HEK293 (cell line): ENCODE measurements around the gene FAM219B.

Experiments
- BCL11A ChIP-seq: fragments of 450-650 bp; formaldehyde crosslinking; IDR thresholded peaks from 2 replicates; pipeline ENCODE4 v1.5.1; 2016; ENCODE audit warnings: low read depth, missing biosample characterization, missing genetic modification characterization
- GFI1B ChIP-seq: fragments of 450-650 bp; formaldehyde crosslinking; IDR thresholded peaks from 2 replicates; pipeline ENCODE4 v1.5.1; 2016; ENCODE audit warnings: missing biosample characterization, missing genetic modification characterization
- GLIS2 ChIP-seq: fragments of 450-650 bp; formaldehyde crosslinking; IDR thresholded peaks from 2 replicates; pipeline ENCODE4 v1.5.1; 2016; ENCODE audit warnings: missing biosample characterization, missing genetic modification characterization
- IKZF3 ChIP-seq: fragments of 450-650 bp; IDR thresholded peaks from 2 replicates; pipeline ENCODE4 v1.5.0; 2018; ENCODE audit warnings: missing biosample characterization, mild to moderate bottlenecking, missing genetic modification characterization, moderate library complexity
- KLF1 ChIP-seq: fragments of 450-650 bp; formaldehyde crosslinking; IDR thresholded peaks from 2 replicates; pipeline ENCODE4 v1.5.1; 2016; ENCODE audit warnings: missing biosample characterization, missing genetic modification characterization
- KLF10 ChIP-seq: fragments of 450-650 bp; IDR thresholded peaks from 2 replicates; pipeline ENCODE4 v1.5.1; 2018; ENCODE audit warnings: missing biosample characterization, mild to moderate bottlenecking, missing genetic modification characterization
- SCRT2 ChIP-seq: fragments of 450-650 bp; formaldehyde crosslinking; IDR thresholded peaks from 2 replicates; pipeline ENCODE4 v1.5.1; 2016; ENCODE audit warnings: missing biosample characterization, missing genetic modification characterization
- ZBTB1 ChIP-seq: fragments of 450-650 bp; formaldehyde crosslinking; IDR thresholded peaks from 2 replicates; pipeline ENCODE4 v1.5.1; 2016; ENCODE audit warnings: missing biosample characterization, missing genetic modification characterization
- ZBTB21 ChIP-seq: fragments of 450-650 bp; formaldehyde crosslinking; IDR thresholded peaks from 2 replicates; pipeline ENCODE4 v1.5.1; 2017; ENCODE audit warnings: missing biosample characterization, missing genetic modification characterization
- ZNF114 ChIP-seq: fragments of 450-650 bp; formaldehyde crosslinking; IDR thresholded peaks from 2 replicates; pipeline ENCODE4 v1.5.0; 2017; ENCODE audit warnings: missing biosample characterization, missing genetic modification characterization
- ZNF132 ChIP-seq: fragments of 450-650 bp; formaldehyde crosslinking; IDR thresholded peaks from 2 replicates; pipeline ENCODE4 v1.5.1; 2017; ENCODE audit warnings: missing biosample characterization, missing genetic modification characterization, borderline replicate concordance
- ZNF174 ChIP-seq: fragments of 450-650 bp; formaldehyde crosslinking; IDR thresholded peaks from 2 replicates; pipeline ENCODE4 v1.5.0; 2017; ENCODE audit warnings: missing biosample characterization, mild to moderate bottlenecking, missing genetic modification characterization
- ZNF19 ChIP-seq: fragments of 450-650 bp; formaldehyde crosslinking; IDR thresholded peaks from 2 replicates; pipeline ENCODE4; 2016; ENCODE audit warnings: missing biosample characterization, missing genetic modification characterization, low read depth
- ZNF221 ChIP-seq: fragments of 450-650 bp; formaldehyde crosslinking; IDR thresholded peaks from 2 replicates; pipeline ENCODE4 v1.5.1; 2017; ENCODE audit warnings: missing biosample characterization, missing genetic modification characterization, borderline replicate concordance
- ZNF341 ChIP-seq: fragments of 450-650 bp; formaldehyde crosslinking; IDR thresholded peaks from 2 replicates; pipeline ENCODE4; 2016; ENCODE audit warnings: low read depth, missing biosample characterization, missing genetic modification characterization
- ZNF37A ChIP-seq: fragments of 450-650 bp; IDR thresholded peaks from 2 replicates; pipeline ENCODE4 v1.5.1; 2018; ENCODE audit warnings: missing biosample characterization, missing genetic modification characterization
- ZNF596 ChIP-seq: fragments of 450-650 bp; IDR thresholded peaks from 2 replicates; pipeline ENCODE4 v1.5.0; 2018; ENCODE audit warnings: missing biosample characterization, mild to moderate bottlenecking, missing genetic modification characterization, moderate library complexity
- ZNF639 ChIP-seq: fragments of 450-650 bp; formaldehyde crosslinking; IDR thresholded peaks from 2 replicates; pipeline ENCODE4 v1.5.1; 2016; ENCODE audit warnings: missing biosample characterization, missing genetic modification characterization
- ZNF785 ChIP-seq: fragments of 450-650 bp; formaldehyde crosslinking; IDR thresholded peaks from 2 replicates; pipeline ENCODE4 v1.5.1; 2016; ENCODE audit warnings: missing biosample characterization, missing genetic modification characterization
- ZNF837 ChIP-seq: fragments of 450-650 bp; formaldehyde crosslinking; IDR thresholded peaks from 2 replicates; pipeline ENCODE4 v1.5.1; 2016; ENCODE audit warnings: missing biosample characterization, missing genetic modification characterization
- TF ChIP-seq, protein P1 (sequence below): fragments of 450-650 bp; formaldehyde crosslinking; conservative IDR thresholded peaks from 2 replicates; pipeline ENCODE4 v1.5.1; 2016; ENCODE audit warnings: low read depth, missing biosample characterization, missing genetic modification characterization
- TF ChIP-seq, protein P2 (sequence below): fragments of 450-650 bp; formaldehyde crosslinking; IDR thresholded peaks from 2 replicates; pipeline ENCODE4 v1.5.1; 2016; ENCODE audit warnings: missing biosample characterization, missing genetic modification characterization
- TF ChIP-seq, protein P3 (sequence below): fragments of 450-650 bp; formaldehyde crosslinking; IDR thresholded peaks from 2 replicates; pipeline ENCODE4 v1.5.1; 2016; ENCODE audit warnings: missing biosample characterization, missing genetic modification characterization
- TF ChIP-seq, protein P4 (sequence below): fragments of 450-650 bp; formaldehyde crosslinking; IDR thresholded peaks from 2 replicates; pipeline ENCODE4 v1.5.1; 2016; ENCODE audit warnings: missing biosample characterization, missing genetic modification characterization
- TF ChIP-seq, protein P5 (sequence below): fragments of 450-650 bp; formaldehyde crosslinking; IDR thresholded peaks from 2 replicates; pipeline ENCODE4 v1.5.1; 2016; ENCODE audit warnings: missing biosample characterization, missing genetic modification characterization
- TF ChIP-seq, protein P6 (sequence below): fragments of 450-650 bp; formaldehyde crosslinking; optimal IDR thresholded peaks from 2 replicates; pipeline ENCODE3; 2016; ENCODE audit warnings: missing biosample characterization, mild to moderate bottlenecking, missing genetic modification characterization

Gene FAM219B

DNA sequence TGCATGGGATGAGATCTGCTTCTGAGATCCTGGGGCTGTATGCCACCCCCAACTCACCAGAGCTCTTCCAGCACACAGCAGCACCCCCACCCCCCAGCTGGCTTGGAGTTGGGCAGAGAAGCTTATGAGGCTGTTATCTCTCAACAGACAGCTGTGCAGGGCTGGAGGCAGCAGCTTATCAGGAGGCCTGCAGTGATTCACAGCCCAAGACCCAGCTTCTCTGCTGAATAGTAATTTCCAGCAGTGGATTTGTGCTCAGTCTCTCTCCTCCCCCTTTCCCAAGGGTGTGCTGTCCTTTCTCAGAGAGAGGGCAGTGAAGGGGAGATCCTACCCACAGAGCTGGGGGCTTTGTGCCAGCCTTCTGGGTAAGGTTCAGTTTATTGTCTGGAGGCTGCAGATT lies 47.9 kb upstream of the FAM219B start (continued):
- TF ChIP-seq, protein P1, sequence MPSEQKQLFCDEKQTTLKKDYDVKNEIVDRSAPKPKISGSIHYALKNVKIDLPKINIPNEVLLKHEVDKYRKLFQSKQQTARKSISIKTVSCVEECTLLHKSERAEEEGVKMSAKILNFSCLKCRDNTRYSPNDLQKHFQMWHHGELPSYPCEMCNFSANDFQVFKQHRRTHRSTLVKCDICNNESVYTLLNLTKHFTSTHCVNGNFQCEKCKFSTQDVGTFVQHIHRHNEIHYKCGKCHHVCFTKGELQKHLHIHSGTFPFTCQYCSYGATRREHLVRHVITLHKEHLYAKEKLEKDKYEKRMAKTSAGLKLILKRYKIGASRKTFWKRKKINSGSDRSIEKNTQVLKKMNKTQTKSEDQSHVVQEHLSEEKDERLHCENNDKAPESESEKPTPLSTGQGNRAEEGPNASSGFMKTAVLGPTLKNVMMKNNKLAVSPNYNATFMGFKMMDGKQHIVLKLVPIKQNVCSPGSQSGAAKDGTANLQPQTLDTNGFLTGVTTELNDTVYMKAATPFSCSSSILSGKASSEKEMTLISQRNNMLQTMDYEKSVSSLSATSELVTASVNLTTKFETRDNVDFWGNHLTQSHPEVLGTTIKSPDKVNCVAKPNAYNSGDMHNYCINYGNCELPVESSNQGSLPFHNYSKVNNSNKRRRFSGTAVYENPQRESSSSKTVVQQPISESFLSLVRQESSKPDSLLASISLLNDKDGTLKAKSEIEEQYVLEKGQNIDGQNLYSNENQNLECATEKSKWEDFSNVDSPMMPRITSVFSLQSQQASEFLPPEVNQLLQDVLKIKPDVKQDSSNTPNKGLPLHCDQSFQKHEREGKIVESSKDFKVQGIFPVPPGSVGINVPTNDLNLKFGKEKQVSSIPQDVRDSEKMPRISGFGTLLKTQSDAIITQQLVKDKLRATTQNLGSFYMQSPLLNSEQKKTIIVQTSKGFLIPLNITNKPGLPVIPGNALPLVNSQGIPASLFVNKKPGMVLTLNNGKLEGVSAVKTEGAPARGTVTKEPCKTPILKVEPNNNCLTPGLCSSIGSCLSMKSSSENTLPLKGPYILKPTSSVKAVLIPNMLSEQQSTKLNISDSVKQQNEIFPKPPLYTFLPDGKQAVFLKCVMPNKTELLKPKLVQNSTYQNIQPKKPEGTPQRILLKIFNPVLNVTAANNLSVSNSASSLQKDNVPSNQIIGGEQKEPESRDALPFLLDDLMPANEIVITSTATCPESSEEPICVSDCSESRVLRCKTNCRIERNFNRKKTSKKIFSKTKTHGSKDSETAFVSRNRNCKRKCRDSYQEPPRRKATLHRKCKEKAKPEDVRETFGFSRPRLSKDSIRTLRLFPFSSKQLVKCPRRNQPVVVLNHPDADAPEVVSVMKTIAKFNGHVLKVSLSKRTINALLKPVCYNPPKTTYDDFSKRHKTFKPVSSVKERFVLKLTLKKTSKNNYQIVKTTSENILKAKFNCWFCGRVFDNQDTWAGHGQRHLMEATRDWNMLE = no peak
- TF ChIP-seq, protein P2, sequence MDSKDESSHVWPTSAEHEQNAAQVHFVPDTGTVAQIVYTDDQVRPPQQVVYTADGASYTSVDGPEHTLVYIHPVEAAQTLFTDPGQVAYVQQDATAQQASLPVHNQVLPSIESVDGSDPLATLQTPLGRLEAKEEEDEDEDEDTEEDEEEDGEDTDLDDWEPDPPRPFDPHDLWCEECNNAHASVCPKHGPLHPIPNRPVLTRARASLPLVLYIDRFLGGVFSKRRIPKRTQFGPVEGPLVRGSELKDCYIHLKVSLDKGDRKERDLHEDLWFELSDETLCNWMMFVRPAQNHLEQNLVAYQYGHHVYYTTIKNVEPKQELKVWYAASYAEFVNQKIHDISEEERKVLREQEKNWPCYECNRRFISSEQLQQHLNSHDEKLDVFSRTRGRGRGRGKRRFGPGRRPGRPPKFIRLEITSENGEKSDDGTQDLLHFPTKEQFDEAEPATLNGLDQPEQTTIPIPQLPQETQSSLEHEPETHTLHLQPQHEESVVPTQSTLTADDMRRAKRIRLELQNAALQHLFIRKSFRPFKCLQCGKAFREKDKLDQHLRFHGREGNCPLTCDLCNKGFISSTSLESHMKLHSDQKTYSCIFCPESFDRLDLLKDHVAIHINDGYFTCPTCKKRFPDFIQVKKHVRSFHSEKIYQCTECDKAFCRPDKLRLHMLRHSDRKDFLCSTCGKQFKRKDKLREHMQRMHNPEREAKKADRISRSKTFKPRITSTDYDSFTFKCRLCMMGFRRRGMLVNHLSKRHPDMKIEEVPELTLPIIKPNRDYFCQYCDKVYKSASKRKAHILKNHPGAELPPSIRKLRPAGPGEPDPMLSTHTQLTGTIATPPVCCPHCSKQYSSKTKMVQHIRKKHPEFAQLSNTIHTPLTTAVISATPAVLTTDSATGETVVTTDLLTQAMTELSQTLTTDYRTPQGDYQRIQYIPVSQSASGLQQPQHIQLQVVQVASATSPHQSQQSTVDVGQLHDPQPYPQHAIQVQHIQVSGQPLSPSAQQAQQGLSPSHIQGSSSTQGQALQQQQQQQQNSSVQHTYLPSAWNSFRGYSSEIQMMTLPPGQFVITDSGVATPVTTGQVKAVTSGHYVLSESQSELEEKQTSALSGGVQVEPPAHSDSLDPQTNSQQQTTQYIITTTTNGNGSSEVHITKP (tag by site-specific recombination) = peak; percentile 66; the same call in 1 of the 2 replicates
- TF ChIP-seq BCL11A (tag by site-specific recombination) (no peak), ZNF221 (tag by site-specific recombination) (no peak), KLF1 (tag by site-specific recombination) (no peak), GFI1B (tag by site-specific recombination) (peak; percentile 85; the same call in 1 of the 2 replicates), ZBTB1 (no peak), SCRT2 (tag by site-specific recombination) (no peak), ZNF837 (tag by site-specific recombination) (no peak), KLF10 (tag by site-specific recombination) (no peak), ZNF132 (tag by site-specific recombination) (no peak), ZNF37A (tag by site-specific recombination) (no peak), ZNF596 (tag by site-specific recombination) (no peak), ZNF785 (tag by site-specific recombination) (no peak), ZNF341 (tag by site-specific recombination) (peak; percentile 89), GLIS2 (tag by site-specific recombination) (no peak), ZNF19 (tag by site-specific recombination) (no peak), ZBTB21 (tag by site-specific recombination) (no peak), ZNF174 (no peak), IKZF3 (tag by site-specific recombination) (no peak), ZNF639 (no peak), ZNF114 (tag by site-specific recombination) (no peak)
- TF ChIP-seq, protein P3, sequence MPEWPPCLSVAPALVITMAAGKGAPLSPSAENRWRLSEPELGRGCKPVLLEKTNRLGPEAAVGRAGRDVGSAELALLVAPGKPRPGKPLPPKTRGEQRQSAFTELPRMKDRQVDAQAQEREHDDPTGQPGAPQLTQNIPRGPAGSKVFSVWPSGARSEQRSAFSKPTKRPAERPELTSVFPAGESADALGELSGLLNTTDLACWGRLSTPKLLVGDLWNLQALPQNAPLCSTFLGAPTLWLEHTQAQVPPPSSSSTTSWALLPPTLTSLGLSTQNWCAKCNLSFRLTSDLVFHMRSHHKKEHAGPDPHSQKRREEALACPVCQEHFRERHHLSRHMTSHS (tag by site-specific recombination) = no peak
- TF ChIP-seq, protein P4, sequence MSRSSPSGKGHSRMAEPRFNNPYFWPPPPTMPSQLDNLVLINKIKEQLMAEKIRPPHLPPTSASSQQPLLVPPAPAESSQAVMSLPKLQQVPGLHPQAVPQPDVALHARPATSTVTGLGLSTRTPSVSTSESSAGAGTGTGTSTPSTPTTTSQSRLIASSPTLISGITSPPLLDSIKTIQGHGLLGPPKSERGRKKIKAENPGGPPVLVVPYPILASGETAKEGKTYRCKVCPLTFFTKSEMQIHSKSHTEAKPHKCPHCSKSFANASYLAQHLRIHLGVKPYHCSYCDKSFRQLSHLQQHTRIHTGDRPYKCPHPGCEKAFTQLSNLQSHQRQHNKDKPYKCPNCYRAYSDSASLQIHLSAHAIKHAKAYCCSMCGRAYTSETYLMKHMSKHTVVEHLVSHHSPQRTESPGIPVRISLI (tag by site-specific recombination) = no peak
- TF ChIP-seq, protein P5, sequence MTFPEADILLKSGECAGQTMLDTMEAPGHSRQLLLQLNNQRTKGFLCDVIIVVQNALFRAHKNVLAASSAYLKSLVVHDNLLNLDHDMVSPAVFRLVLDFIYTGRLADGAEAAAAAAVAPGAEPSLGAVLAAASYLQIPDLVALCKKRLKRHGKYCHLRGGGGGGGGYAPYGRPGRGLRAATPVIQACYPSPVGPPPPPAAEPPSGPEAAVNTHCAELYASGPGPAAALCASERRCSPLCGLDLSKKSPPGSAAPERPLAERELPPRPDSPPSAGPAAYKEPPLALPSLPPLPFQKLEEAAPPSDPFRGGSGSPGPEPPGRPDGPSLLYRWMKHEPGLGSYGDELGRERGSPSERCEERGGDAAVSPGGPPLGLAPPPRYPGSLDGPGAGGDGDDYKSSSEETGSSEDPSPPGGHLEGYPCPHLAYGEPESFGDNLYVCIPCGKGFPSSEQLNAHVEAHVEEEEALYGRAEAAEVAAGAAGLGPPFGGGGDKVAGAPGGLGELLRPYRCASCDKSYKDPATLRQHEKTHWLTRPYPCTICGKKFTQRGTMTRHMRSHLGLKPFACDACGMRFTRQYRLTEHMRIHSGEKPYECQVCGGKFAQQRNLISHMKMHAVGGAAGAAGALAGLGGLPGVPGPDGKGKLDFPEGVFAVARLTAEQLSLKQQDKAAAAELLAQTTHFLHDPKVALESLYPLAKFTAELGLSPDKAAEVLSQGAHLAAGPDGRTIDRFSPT (tag by site-specific recombination) = no peak
- TF ChIP-seq, protein P6, sequence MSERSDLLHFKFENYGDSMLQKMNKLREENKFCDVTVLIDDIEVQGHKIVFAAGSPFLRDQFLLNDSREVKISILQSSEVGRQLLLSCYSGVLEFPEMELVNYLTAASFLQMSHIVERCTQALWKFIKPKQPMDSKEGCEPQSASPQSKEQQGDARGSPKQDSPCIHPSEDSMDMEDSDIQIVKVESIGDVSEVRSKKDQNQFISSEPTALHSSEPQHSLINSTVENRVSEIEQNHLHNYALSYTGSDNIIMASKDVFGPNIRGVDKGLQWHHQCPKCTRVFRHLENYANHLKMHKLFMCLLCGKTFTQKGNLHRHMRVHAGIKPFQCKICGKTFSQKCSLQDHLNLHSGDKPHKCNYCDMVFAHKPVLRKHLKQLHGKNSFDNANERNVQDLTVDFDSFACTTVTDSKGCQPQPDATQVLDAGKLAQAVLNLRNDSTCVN (tag by site-specific recombination) = no peak
